KG1 (cell line): ENCODE measurements around the gene CAT.
"Not testable (repeated sequence)": the region's sequence is repeated elsewhere in the genome, so short reads cannot be mapped to it uniquely, and the experiment has no call there.

ENCODE experiments used
- DNase-seq: peaks from one replicate; lab custom pipeline; 2025; lab: John Stamatoyannopoulos, UW

CAT gene

GRCh38 chr11:34438529-34439507 lies at the start of gene CAT:
CAT (plus strand) TSS chr11:34438934; CDS start chr11:34439014, 80 bp downstream.
- DNase-seq = peak; percentile 91

GRCh38 chr11:34394771-34395300 lies 43.9 kb upstream of the CAT start:
- no peak for DNase-seq

GRCh38 chr11:34395916-34396550 lies 42.7 kb upstream of the CAT start:
- no peak for DNase-seq

GRCh38 chr11:34397120-34397519 lies 41.6 kb upstream of the CAT start:
- DNase-seq = no peak

- no peak for DNase-seq
These were observed 40.9 kb upstream of the CAT start for GRCh38 chr11:34397811-34398210.

- no peak for DNase-seq
These were observed 35.3 kb upstream of the CAT start for GRCh38 chr11:34403431-34403830.

GRCh38 chr11:34404280-34404679 lies 34.5 kb upstream of the CAT start:
- no peak for DNase-seq

GRCh38 chr11:34405079-34405858 lies 33.5 kb upstream of the CAT start:
- no peak for DNase-seq

- no peak for DNase-seq
These were observed 32.3 kb upstream of the CAT start for GRCh38 chr11:34406413-34406812.

GRCh38 chr11:34407121-34407813 lies 31.5 kb upstream of the CAT start:
- DNase-seq = no peak

GRCh38 chr11:34408580-34409172 lies 30.1 kb upstream of the CAT start:
- DNase-seq = no peak

- DNase-seq = no peak
These were observed 27.6 kb upstream of the CAT start for GRCh38 chr11:34411111-34411510.

- DNase-seq = no peak
These were observed 26.9 kb upstream of the CAT start for GRCh38 chr11:34411791-34412190.

GRCh38 chr11:34413263-34413662 lies 25.5 kb upstream of the CAT start:
- no peak for DNase-seq

- no peak for DNase-seq
These were observed 23.2 kb upstream of the CAT start for GRCh38 chr11:34415538-34415937.

GRCh38 chr11:34416088-34416487 lies 22.6 kb upstream of the CAT start:
- DNase-seq = no peak

- DNase-seq = no peak
These were observed 22.0 kb upstream of the CAT start for GRCh38 chr11:34416766-34417165.

GRCh38 chr11:34417202-34417601 lies 21.5 kb upstream of the CAT start:
- no peak for DNase-seq

GRCh38 chr11:34419158-34419557 lies 19.6 kb upstream of the CAT start:
- no peak for DNase-seq

GRCh38 chr11:34423300-34423699 lies 15.4 kb upstream of the CAT start:
- DNase-seq = no peak

GRCh38 chr11:34424826-34425225 lies 13.9 kb upstream of the CAT start:
- DNase-seq = not testable (repeated sequence)
